ENCODE results near the gene IFFO2.

Gene IFFO2

GRCh38 chr1:18965206-18966173 is 9.0 kb upstream of the IFFO2 start:
- H2AFZ ChIP-seq (ENCODE audit: low read length), result no peak overlapping the region
- no peaks in the 10 kb centered on the region for H4K20me1 ChIP-seq (ENCODE audit: insufficient read depth, low read length, poor library complexity, severe bottlenecking)
- H3K4me1 ChIP-seq (ENCODE audit: insufficient read depth, low read length, poor library complexity, severe bottlenecking), result no peaks in the 10 kb centered on the region
- H3F3A ChIP-seq (ENCODE audit: low read depth), result no peaks in the 10 kb centered on the region
- no peak overlapping the region for H3K4me2 ChIP-seq (ENCODE audit: low read depth, low read length, poor library complexity, severe bottlenecking)
- H3K36me3 ChIP-seq (ENCODE audit: insufficient read depth, low read length), result no peaks in the 10 kb centered on the region
- no peak overlapping the region for H3K4me3 ChIP-seq (ENCODE audit: low read length, poor library complexity, severe bottlenecking)
- H3K9me3 ChIP-seq (ENCODE audit: insufficient read depth, low read depth, low read length), result no peaks in the 10 kb centered on the region
- no peaks in the 10 kb centered on the region for H3K79me2 ChIP-seq (ENCODE audit: insufficient read depth, low read length)
- H3K9me2 ChIP-seq (replicated peaks; ENCODE audit: low read depth, low read length), result no peaks in the 10 kb centered on the region
- TF ChIP-seq CTCF (conservative IDR thresholded peaks at IDR 0.05; ENCODE audit: low read length), result no peak
- no peak for TF ChIP-seq EZH2phosphoT487 (IDR thresholded peaks at IDR 0.05; ENCODE audit: borderline replicate concordance)
- H3K27me3 ChIP-seq (ENCODE audit: insufficient read depth, low read length, poor library complexity, severe bottlenecking), result no peaks in the 10 kb centered on the region
- no peak overlapping the region for H3K9ac ChIP-seq (ENCODE audit: low read depth, low read length, poor library complexity, severe bottlenecking)

GRCh38 chr1:18963968-18964367 is 7.5 kb upstream of the IFFO2 start:
- no peaks in the 10 kb centered on the region for H3F3A ChIP-seq (ENCODE audit: low read depth)
- TF ChIP-seq EZH2phosphoT487 (IDR thresholded peaks at IDR 0.05; ENCODE audit: borderline replicate concordance), result no peak
- H3K4me1 ChIP-seq (ENCODE audit: insufficient read depth, low read length, poor library complexity, severe bottlenecking), result no peaks in the 10 kb centered on the region
- no peak overlapping the region for H2AFZ ChIP-seq (ENCODE audit: low read length)
- H3K4me3 ChIP-seq (ENCODE audit: low read length, poor library complexity, severe bottlenecking), result no peak overlapping the region
- H3K36me3 ChIP-seq (ENCODE audit: insufficient read depth, low read length), result no peaks in the 10 kb centered on the region
- H3K9me3 ChIP-seq (ENCODE audit: insufficient read depth, low read depth, low read length), result no peaks in the 10 kb centered on the region
- H3K27me3 ChIP-seq (ENCODE audit: insufficient read depth, low read length, poor library complexity, severe bottlenecking), result no peaks in the 10 kb centered on the region
- no peak overlapping the region for H3K4me2 ChIP-seq (ENCODE audit: low read depth, low read length, poor library complexity, severe bottlenecking)
- no peak overlapping the region for H3K9ac ChIP-seq (ENCODE audit: low read depth, low read length, poor library complexity, severe bottlenecking)
- H4K20me1 ChIP-seq (ENCODE audit: insufficient read depth, low read length, poor library complexity, severe bottlenecking), result no peaks in the 10 kb centered on the region
- no peaks in the 10 kb centered on the region for H3K79me2 ChIP-seq (ENCODE audit: insufficient read depth, low read length)
- H3K9me2 ChIP-seq (replicated peaks; ENCODE audit: low read depth, low read length), result no peaks in the 10 kb centered on the region

GRCh38 chr1:18962855-18963737 is 6.6 kb upstream of the IFFO2 start:
- H3K9ac ChIP-seq (ENCODE audit: low read depth, low read length, poor library complexity, severe bottlenecking), result no peak overlapping the region
- H2AFZ ChIP-seq (ENCODE audit: low read length), result no peak overlapping the region
- H3K9me3 ChIP-seq (ENCODE audit: insufficient read depth, low read depth, low read length), result no peaks in the 10 kb centered on the region
- H3K79me2 ChIP-seq (ENCODE audit: insufficient read depth, low read length), result no peaks in the 10 kb centered on the region
- H3K36me3 ChIP-seq (ENCODE audit: insufficient read depth, low read length), result no peaks in the 10 kb centered on the region
- H3K4me1 ChIP-seq (ENCODE audit: insufficient read depth, low read length, poor library complexity, severe bottlenecking), result peaks cover 3% of the 10 kb centered on the region
- H3K9me2 ChIP-seq (replicated peaks; ENCODE audit: low read depth, low read length), result no peaks in the 10 kb centered on the region
- TF ChIP-seq CTCF (conservative IDR thresholded peaks at IDR 0.05; ENCODE audit: low read length), result no peak
- TF ChIP-seq EZH2phosphoT487 (IDR thresholded peaks at IDR 0.05; ENCODE audit: borderline replicate concordance), result no peak
- H3F3A ChIP-seq (ENCODE audit: low read depth), result no peaks in the 10 kb centered on the region
- H3K27me3 ChIP-seq (ENCODE audit: insufficient read depth, low read length, poor library complexity, severe bottlenecking), result no peaks in the 10 kb centered on the region
- no peak overlapping the region for H3K4me2 ChIP-seq (ENCODE audit: low read depth, low read length, poor library complexity, severe bottlenecking)
- H4K20me1 ChIP-seq (ENCODE audit: insufficient read depth, low read length, poor library complexity, severe bottlenecking), result no peaks in the 10 kb centered on the region
- H3K4me3 ChIP-seq (ENCODE audit: low read length, poor library complexity, severe bottlenecking), result no peak overlapping the region

Data from Loucy (cell line).